DLD1 (cell line): ENCODE data around the gene SPINK7.
"Not testable (repeated sequence)": the region's sequence is repeated elsewhere in the genome, so short reads cannot be mapped to it uniquely, and the experiment has no call there.

Experiments used
- in situ Hi-C: cut with HindIII; loops from 2 replicates; pipeline ENCODE4 v1.10.0; 2017; ENCODE audit warnings: low sequenced_read_pairs

Gene SPINK7

DNA sequence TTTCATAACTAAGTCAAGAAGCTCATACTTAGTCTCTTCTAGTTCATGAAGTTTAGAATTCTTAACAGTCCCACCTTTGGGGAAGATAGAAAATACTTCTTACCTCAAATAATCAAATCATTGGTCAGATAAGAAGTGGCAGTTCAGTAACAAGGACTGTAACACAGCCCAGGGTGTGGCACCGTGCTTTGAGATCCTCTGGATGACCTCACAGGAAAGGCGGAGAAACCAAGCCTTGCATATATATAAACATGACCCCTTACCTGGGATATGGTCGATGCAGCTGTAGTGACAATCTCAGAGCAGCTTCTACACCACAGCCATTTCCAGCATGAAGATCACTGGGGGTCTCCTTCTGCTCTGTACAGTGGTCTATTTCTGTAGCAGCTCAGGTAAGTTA lies at the start of gene SPINK7:
SPINK7 (plus strand) TSS at position 271 of the 400 bp plus-strand sequence; CDS start at position 332, 61 bp downstream.
- in situ Hi-C loops, result no loop called here

DNA sequence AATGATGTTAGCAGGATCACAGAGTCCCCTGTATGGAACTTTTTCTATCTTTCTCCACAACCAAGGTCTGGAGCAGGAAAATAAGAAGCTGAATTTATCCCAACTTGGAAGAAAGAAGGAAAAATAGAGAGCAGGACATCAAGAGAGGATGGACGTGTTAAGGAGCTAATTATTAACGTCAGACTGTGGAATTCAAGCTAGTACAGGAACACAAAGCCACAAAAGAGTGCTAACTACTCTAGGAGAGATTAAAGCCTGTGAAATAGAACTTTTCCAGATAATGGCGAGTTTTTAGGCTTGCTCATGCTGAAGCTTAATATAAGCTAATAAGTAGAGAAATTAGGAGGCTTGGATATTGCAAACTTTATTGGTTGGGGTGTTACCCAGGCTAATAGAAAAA lies 44.3 kb upstream of the SPINK7 start:
- in situ Hi-C loops, result no loop called here

DNA sequence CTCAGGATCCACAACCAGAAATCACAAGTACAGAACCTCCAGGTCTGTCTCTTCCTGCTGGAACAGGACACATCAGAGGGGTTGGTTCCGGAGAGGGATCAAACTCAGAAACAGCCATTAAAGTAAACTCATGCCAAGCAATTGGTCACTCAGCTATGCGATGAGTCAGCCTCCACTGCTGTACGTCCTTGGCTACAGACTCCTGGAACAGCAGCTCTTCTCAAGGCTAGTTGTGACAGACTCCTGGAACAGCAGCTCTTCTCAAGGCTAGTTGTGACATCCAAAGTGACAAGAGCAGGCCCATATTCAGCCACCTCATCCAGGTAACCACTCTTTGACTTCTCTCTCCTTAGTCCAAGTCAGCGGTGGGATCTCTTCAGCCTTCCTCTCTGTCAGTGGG lies 43.7 kb upstream of the SPINK7 start, which contains the start of gene SPINK13:
SPINK13 (plus strand) TSS at position 229 of the 400 bp plus-strand sequence. CDS start 1,279 bp downstream, outside the sequence.
- in situ Hi-C loops, result no loop called here

DNA sequence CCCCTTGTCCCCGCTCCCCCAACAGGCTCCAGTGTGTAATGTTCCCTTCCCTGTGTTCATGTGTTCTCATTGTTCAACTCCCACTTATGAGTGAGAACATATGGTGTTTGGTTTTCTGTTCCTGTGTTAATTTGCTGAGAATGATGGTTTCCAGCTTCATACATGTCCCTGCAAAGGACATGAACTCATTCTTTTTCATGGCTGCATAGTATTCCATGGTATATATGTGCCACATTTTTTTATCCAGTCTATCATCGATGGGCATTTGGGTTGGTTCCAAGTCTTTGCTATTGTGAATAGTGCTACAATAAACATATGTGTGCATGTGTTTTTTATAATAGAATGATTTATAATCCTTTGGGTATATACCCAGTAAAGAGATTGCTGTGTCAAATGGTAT lies 37.1 kb upstream of the SPINK7 start:
- in situ Hi-C loops, result not testable (repeated sequence)

DNA sequence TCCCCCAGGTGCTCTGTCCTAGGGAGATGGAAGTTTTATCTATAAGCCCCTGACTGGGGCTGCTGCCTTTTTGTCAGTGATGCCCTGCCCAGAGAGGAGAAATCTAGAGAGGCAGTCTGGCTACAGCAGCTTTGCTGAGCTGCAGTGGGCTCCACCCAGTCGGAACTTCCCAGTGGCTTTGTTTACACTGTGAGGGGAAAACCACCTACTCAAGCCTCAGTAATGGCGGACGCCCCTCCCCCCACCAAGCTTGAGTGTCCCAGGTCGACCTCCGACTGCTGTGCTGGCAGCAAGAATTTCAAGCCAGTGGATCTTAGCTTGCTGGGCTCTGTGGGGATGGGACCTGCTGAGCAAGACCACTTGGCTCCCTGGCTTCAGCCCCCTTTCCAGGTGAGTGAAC lies 31.3 kb upstream of the SPINK7 start:
- in situ Hi-C loops, result not testable (repeated sequence)

DNA sequence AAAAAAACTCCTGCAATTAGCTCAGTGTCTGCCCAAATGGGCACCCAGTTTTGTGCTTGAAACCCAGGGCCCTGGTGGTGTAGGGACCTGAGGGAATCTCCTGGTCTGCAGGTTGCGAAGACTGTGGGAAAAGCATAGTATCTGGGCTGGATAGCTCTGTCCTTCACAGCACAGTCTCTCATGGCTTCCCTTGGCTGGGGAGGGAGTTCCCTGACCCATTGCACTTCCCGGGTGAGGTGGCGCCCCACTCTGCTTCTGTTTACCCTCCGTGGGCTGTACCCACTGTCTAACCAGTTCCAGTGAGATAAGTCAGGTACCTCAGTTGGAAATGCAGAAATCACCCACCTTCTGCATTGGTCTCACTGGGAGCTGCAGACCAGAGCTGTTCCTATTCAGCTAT lies 30.9 kb upstream of the SPINK7 start:
- in situ Hi-C loops, result not testable (repeated sequence)

DNA sequence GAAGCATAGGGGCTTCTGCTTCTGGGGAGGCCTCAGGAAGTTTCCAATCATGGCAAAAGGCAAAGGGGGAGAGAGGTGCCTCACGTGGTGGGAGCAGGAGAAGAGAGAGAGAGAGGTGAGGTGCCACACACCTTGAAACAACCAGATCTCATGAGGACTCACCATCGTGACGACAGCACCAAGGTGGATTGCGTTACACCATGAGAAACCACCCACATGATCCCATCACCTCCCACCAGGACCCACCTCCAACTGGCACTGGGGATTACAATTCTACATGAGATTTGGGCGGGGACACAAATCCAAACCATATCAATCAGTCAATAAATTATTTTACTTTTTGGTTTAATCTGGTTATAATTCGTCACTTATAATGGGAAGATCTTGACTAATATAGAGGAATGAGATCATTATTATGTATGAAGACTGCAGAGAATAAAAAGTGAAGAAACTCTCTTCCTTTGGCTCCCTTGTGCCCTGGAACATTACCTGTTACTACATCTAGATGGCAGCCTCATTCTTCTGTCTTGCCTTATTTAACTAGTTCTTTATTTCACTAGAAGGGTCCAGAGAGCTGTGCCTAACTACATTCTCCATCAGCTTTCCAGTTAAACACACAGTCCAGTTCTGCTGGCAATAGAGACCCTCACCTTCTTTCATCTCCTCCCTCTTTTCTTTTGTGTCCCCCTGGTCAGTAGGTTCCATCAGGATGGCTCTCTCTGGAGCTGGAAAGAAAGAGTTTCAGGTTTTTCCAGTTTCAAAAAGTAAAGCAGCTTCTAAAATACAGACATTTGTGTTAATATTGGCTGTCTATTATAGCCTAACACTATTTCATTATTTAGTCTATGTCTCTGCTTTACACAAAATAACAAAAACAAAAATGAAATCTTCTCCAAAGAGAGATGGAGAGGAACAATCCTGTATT lies 21.7 kb upstream of the SPINK7 start:
- in situ Hi-C loops, result no loop called here

DNA sequence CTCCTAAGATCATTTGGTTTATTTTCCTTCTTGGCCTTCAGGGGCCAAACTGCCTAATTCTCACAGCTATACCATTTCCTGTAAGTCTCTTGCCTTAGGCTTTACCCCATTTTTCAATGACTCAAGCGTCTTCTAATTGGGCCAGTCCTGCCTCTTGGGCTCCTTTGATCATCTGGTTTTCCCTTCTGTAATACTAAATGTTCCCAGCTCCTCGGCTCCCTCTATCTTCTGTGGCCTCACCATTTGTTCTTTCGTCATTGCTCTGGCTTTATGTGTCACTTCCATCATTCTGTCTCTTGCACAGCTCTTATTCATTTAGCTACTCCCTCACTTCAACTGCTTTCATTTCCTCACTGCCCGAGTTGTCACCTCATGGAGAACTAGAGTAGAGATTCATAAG lies 14.5 kb upstream of the SPINK7 start:
- in situ Hi-C loops, result no loop called here

DNA sequence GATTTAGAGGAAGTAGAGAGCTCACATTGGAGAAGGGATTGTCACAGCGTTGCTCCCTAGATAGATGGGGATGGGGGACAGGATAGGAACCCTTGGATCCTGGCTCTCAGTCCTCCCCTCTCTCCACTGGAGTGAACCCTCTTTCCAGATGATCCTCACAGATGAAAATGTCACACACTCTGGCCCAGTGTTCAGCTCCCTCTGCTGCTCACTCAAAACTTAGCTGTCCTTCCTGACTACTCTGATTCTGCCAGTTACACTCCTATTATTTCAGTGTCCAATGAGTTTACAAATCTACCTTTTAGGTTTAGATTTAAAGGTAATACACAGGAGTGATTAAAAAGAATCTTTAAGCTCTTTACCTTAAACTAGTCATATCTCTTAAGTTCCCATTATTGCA lies 5.8 kb upstream of the SPINK7 start:
- in situ Hi-C loops, result no loop called here

DNA sequence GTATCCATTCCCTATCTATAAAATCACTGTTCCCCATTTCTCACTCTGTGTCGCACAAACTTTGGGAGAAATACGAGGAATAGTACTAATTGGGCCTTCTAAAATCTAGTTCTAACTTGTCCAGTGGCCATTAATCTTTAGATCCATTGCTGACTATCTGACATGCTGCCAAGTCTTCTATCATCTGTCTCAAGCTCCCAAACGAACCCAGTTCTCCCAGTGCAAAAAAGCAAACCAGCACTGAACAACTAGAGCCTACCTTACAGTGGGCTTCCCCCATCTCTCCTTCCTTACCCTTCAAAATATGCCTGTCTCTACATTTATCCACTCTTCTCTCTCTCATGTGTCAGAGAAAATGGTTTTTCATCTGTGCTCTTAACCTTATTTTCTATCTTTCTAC lies 3.2 kb upstream of the SPINK7 start:
- in situ Hi-C loops, result no loop called here

DNA sequence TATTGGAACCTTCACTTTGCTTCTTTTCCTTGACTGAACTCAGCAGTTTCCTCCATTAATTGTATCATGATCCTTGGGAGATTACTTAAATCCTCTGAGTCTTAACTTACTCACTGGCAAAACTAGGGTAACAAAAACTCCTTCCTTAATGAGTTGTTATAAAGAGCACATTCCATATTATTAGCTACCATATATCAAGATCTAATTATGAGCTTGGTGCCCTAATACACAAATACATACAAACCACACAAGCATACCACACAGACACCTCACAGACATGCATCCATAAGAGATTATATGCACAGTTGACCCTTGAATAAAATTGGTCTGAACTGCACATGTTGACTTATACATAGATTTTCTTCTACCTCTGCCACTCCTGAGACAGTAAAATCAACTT lies 2.5 kb upstream of the SPINK7 start:
- in situ Hi-C loops, result no loop called here

DNA sequence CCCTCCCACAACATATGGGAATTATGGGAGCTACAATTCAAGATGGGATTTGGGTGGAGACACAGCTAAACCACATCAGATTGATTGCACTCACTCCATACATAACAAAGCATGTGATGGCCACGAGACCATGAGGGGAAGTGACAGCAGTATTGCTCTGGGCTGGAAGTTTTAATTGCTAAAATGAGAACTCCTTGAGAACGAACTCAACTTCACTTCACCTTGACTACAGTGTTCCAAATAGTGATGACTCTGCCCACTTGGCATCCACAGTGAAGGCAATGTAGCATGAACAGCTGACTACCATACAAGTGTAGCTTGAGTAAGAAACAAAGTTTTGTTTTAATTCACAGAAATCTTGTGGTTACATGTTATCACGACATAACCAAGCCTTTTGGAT lies 739 bp upstream of the SPINK7 start:
- in situ Hi-C loops, result no loop called here

DNA sequence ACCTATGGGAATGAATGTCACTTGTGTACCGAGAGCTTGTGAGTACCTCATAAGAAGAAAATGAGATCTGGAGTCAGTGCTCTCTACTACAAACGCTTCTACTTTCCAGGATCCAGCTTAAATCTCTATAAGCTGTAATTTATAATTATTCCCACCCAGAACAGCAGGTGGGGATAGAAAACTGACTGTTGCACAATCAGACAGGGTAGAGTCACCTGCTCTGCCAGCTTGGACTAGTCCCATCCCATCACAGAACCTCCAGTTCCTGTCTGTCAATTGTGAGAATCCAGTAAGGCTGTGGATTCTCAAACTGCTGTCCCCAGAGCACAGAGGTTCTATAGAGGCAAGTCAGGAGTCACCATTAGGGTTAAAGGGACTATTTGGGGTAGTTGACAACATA lies 2.0 kb downstream of the SPINK7 start:
- in situ Hi-C loops, result no loop called here

DNA sequence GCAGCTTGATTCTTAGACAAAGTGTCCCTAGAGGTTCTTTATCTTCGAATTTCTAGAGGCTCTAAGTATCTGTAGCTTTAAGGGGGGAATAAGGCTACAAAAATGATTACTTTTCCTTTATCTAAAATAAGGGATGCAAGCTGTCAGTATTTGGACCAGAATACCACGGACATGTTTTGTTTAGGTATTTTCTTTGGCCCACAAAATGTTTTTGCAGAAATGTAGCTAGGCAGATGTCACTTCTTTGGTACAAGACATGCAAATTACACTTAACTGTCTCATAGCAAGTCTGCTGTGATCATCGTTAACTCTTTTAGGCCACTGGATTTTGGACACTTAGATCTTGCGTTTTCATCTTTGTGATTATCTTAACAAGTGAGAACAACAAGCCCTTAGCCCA lies 2.5 kb downstream of the SPINK7 start:
- in situ Hi-C loops, result no loop called here

DNA sequence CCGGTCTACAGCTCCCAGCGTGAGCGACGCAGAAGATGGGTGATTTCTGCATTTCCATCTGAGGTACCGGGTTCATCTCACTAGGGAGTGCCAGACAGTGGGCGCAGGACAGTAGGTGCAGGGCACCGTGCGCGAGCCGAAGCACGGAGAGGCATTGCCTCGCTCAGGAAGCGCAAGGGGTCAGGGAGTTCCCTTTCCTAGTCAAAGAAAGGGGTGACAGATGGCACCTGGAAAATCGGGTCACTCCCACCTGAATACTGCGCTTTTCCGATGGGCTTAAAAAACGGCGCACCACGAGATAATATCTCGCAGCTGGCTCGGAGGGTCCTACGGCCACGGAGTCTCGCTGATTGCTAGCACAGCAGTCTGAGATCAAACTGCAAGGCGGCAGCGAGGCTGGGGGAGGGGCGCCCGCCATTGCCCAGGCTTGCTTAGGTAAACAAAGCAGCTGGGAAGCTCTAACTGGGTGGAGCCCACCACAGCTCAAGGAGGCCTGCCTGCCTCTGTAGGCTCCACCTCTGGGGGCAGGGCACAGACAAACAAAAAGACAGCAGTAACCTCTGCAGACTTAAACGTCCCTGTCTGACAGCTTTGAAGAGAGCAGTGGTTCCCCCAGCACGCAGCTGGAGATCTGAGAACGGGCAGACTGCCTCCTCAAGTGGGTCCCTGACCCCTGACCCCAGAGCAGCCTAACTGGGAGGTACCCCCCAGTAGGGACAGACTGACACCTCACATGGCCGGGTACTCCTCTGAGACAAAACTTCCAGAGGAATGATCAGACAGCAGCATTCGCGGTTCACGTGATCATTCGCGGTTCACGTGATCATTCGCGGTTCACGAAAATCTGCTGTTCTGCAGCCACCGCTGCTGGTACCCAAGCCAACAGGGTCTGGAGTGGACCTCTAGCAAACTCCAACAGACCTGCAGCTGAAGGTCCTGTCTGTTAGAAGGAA lies 8.1 kb downstream of the SPINK7 start:
- in situ Hi-C loops, result not testable (repeated sequence)

DNA sequence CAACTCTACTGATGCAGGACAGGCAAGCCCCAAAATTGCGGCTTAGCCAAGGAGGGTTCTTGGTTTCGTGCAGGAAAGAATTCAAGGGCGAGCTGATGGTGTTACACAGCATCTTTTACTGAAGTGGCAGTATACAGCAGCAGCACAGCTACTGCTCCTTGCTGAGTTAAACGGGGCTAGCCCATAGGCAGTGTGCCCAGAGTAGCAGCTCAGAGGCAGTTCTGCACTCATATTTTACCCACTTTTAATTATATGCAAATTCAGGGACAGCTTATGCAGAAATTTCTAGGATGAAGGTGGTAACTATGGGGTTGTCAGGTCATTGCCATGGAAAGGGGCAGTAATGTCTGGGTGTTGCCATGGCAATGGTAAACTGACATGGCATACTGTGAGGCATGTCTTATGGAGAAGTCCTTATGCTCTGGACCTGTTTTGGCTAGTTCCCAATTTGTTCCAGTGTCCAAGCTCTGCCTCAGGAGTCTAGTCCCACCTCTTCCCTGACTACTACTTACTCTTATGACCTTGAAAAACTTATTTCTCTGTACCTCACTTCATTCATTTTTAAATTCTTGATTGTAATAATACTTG lies 21.1 kb downstream of the SPINK7 start:
- in situ Hi-C loops, result no loop called here

DNA sequence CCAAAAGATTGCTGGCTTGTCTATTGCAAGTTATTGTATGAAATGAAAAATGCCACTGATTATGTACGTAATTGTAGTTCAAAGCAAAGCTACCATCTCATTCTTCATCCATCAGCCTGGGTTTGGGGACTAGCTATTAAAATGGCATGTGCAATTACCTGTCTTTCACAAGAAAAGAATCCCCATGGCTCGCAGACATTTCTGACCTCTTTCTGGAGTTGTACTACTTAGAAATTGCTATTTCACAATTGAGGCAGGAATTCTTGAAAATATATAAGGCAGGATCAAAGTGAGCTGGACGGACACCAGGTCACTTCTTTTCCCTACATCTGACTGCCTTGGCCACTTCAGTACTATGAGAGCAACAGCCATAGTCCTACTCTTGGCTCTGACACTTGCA lies 23.0 kb downstream of the SPINK7 start, which contains the start of gene SPINK9:
SPINK9 (plus strand) TSS at position 301 of the 400 bp plus-strand sequence; CDS start at position 356, 55 bp downstream.
- in situ Hi-C loops, result no loop called here

DNA sequence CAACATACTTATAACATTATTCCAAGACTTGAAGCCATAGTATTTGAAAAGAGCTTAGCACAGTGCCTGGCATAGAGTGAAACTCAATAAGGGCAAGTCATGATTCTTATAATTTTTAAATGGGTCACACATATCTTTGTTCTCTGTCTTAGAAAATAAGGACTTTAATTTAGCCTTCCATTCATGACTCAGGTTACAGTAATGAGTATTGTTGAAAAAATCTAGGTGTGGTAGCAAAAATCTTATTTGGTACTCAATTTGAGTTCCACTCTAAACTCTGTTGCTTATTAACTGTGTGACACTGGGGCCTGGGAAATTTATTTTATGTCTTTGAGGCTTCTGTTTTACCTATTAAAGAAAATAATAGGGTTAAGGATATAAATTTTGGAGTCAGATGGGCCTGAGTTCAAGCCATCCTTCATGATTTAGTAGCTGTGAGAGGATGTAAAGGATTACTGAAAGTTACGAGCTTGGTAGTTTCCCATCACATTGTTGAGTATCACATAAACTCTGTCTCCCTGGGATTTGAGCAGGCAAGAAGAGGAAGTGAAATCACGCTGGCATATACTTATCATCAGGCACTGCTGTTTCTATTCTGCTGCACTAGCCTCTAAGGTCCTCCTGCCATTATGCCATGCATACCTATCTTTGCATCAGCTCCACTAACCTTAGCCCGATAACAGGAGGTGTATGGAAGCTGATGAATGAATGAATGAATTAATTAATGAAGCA lies 24.6 kb downstream of the SPINK7 start:
- in situ Hi-C loops, result no loop called here

DNA sequence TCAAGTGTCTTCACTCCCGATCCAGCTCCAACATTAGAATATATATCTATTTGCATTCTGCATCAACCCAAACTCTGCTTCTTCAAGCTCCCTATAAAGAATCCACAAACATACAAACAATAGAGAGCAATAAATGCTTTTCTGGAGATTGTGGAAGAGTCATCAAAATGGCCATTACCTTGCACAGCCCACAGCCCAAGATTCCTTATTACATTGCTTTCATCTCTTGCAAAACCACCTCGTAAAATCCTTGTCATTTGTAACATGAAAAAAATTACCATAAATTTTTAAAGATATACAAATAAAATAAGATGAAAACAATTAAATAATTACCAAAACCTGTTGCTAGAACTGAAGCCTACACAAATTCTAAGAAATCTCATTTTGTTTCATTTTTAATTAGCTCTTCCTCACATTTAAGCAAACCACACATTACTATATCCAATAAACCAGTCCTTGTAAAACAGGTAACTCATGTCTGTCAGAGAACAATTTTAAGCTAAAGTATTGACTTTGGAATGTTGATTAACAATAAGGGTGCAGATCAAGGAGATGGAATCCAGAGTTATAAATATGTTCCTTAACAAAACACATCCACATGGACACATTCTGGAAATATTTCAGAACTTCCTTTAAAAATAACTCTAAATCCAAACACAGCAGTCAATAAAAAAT lies 30.3 kb downstream of the SPINK7 start:
- in situ Hi-C loops, result no loop called here

DNA sequence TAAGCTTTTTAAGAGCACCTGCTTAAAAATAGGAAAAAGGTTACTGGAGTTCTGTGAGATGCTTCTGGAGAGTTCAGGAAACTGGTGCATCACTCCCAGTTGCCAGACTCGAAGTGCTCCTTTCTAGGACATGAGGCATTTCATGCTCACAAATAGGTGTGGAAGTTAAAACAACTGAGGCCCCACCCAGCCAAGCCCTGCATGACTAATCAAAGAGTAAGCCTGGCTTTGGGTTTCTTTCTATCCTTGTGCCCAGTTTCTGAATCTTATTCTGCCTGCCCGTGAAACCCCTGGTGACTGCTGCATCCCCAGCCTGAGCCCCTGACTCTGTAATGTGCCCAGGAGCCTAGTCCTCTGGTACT lies 30.8 kb downstream of the SPINK7 start:
- in situ Hi-C loops, result no loop called here
